GM19043 (cell line): ENCODE results near the gene METTL18.

ENCODE experiments used
- ATAC-seq: cut with Tn5 transposase; IDR thresholded peaks from one replicate; pipeline ENCODE4 v1.9.1; 2021; ENCODE audit warnings: low read depth; ENCODE audit not compliant: unreplicated experiment

The METTL18 gene

GRCh38 chr1:169788402-169788801 is 6.3 kb downstream of the METTL18 start:
- ATAC-seq = no peak

- no peak for ATAC-seq
Observed at GRCh38 chr1:169786974-169787373, 7.7 kb downstream of the METTL18 start.

- no peak for ATAC-seq
Observed at GRCh38 chr1:169785267-169785666, 9.4 kb downstream of the METTL18 start.

GRCh38 chr1:169784102-169784501 is 10.6 kb downstream of the METTL18 start:
- ATAC-seq = no peak

- ATAC-seq = no peak
Observed at GRCh38 chr1:169782596-169782995, 12.1 kb downstream of the METTL18 start.

- no peak for ATAC-seq
Observed at GRCh38 chr1:169779970-169780369, 14.7 kb downstream of the METTL18 start.

- ATAC-seq = no peak
Observed at GRCh38 chr1:169779150-169779549, 15.6 kb downstream of the METTL18 start.

GRCh38 chr1:169776440-169776839 is 18.3 kb downstream of the METTL18 start:
- ATAC-seq = no peak

- no peak for ATAC-seq
Observed at GRCh38 chr1:169768161-169768560, 26.5 kb downstream of the METTL18 start.

- ATAC-seq = no peak
Observed at GRCh38 chr1:169765580-169766331, 29.0 kb downstream of the METTL18 start.

- no peak for ATAC-seq
Observed at GRCh38 chr1:169764919-169765318, 29.8 kb downstream of the METTL18 start.

- ATAC-seq = no peak
Observed at GRCh38 chr1:169762699-169763098, 32.0 kb downstream of the METTL18 start.

GRCh38 chr1:169759038-169759437 is 35.7 kb downstream of the METTL18 start:
- no peak for ATAC-seq

GRCh38 chr1:169753549-169753948 is 41.2 kb downstream of the METTL18 start:
- no peak for ATAC-seq

GRCh38 chr1:169750041-169750440 is 44.7 kb downstream of the METTL18 start:
- ATAC-seq = no peak

- ATAC-seq = no peak
Observed at GRCh38 chr1:169746550-169746949, 48.2 kb downstream of the METTL18 start.

GRCh38 chr1:169745015-169745861 is 49.5 kb downstream of the METTL18 start:
- no peak for ATAC-seq
